ENCODE data around the gene ITK. TPM values are rescaled to one million over a fixed set of nuclear protein-coding genes. Genes with fewer than 3 reads are reported as not detected.
A peak's percentile ranks its signal among the peaks of the same experiment; 100 is the strongest.

Gene ITK
- total RNA-seq, 4 donors from 2014 or later = 0.40 to 43.4 (median 5.0) TPM

- WGBS, 2 donors (ENCODE audit: low coverage in 1 of 2) = 60% methylated on average over 4 of the region's 4 CpGs; no CpG with 5 or more reads in 1 of the 2 donors
- no peaks in the 10 kb centered on the region for H3K27me3 ChIP-seq
- H3K9me3 ChIP-seq = no peaks in the 10 kb centered on the region
- peak overlapping the region in 1 of 4 donors; percentile 18 for H3K27ac ChIP-seq
- no peak overlapping the region for H3K4me3 ChIP-seq
- intact Hi-C loops (cut with DNase I; ENCODE audit: low total_unique reads) = loop anchor here (10.0 kb wide), 1 partner anchor 52 kb away; no protein-coding TSS in a partner anchor
- peaks cover 0 to 20% (median 3%) of the 10 kb centered on the region in 4 donors for H3K4me1 ChIP-seq
- H3K36me3 ChIP-seq = no peaks in the 10 kb centered on the region
- in situ Hi-C loops (cut with MboI; ENCODE audit: low pct_ligation_motif_present in 1 of 4, low pct_unique_long_range_greater_than_20kb in 1 of 4, low sequenced_read_pairs in 3 of 4) = loop anchor here in 1 of 4 donors (10.0 kb wide), 1 partner anchor 108 kb away; the partner anchor contains the start of gene MED7
- no peak for DNase-seq
- TF ChIP-seq POLR2AphosphoS5 (IDR thresholded peaks at IDR 0.05) (no peak), POLR2A (IDR thresholded peaks at IDR 0.05) (no peak)
- TF ChIP-seq, protein P1, sequence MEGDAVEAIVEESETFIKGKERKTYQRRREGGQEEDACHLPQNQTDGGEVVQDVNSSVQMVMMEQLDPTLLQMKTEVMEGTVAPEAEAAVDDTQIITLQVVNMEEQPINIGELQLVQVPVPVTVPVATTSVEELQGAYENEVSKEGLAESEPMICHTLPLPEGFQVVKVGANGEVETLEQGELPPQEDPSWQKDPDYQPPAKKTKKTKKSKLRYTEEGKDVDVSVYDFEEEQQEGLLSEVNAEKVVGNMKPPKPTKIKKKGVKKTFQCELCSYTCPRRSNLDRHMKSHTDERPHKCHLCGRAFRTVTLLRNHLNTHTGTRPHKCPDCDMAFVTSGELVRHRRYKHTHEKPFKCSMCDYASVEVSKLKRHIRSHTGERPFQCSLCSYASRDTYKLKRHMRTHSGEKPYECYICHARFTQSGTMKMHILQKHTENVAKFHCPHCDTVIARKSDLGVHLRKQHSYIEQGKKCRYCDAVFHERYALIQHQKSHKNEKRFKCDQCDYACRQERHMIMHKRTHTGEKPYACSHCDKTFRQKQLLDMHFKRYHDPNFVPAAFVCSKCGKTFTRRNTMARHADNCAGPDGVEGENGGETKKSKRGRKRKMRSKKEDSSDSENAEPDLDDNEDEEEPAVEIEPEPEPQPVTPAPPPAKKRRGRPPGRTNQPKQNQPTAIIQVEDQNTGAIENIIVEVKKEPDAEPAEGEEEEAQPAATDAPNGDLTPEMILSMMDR (IDR thresholded peaks at IDR 0.05) = no peak
Measured at GRCh38 chr5:157252711-157253465, 72.2 kb downstream of the ITK start.

DNA sequence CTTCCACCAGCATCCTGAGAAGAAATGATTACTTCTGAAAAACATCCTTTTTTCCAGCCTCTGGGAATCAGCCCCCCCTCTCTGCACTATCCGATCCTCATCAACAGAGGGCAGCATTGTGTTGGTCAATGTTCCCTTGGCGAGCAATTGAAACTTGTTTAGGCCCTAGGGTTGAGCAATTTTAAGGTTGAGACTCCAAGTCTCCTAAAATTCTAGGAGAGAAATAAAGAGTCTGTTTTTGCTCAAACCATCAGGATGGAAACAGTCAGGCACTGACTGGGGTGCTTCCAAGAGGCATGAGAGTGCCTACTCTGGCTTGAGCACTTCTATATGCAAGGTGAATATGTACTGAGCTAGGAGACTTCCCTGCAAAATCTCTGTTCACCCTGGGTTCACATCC lies 72.9 kb downstream of the ITK start:
- intact Hi-C loops (cut with DNase I; ENCODE audit: low total_unique reads) (loop anchor here (10.0 kb wide), 1 partner anchor 51 kb away; no protein-coding TSS in a partner anchor), in situ Hi-C loops (cut with MboI; ENCODE audit: low pct_ligation_motif_present in 1 of 4, low pct_unique_long_range_greater_than_20kb in 1 of 4, low sequenced_read_pairs in 3 of 4) (loop anchor here in 1 of 4 donors (10.0 kb wide), 1 partner anchor 109 kb away; the partner anchor contains the start of gene MED7)
- no peak overlapping the region for H3K27ac ChIP-seq
- H3K9me3 ChIP-seq = no peaks in the 10 kb centered on the region
- no peak for TF ChIP-seq POLR2A (IDR thresholded peaks at IDR 0.05)
- TF ChIP-seq, protein P1 (IDR thresholded peaks at IDR 0.05) = peak; percentile 80 to 85 (median 82)
- no peaks in the 10 kb centered on the region for H3K27me3 ChIP-seq
- no peaks in the 10 kb centered on the region for H3K36me3 ChIP-seq
- no peak overlapping the region for H3K4me3 ChIP-seq
- DNase-seq = peak; percentile 58
- 9% methylated on average over 2 of the region's 2 CpGs; no CpG with 5 or more reads in 1 of the 2 donors for WGBS, 2 donors (ENCODE audit: low coverage in 1 of 2)
- H3K4me1 ChIP-seq = peaks cover 0 to 18% (median 3%) of the 10 kb centered on the region in 4 donors

- 79 to 92% methylated on average over 2 to 6 of the region's 6 CpGs for WGBS, 2 donors (ENCODE audit: low coverage in 1 of 2)
- DNase-seq = no peak
- no peak overlapping the region for H3K4me3 ChIP-seq
- TF ChIP-seq POLR2A (IDR thresholded peaks at IDR 0.05) (no peak), POLR2AphosphoS5 (IDR thresholded peaks at IDR 0.05) (no peak), EP300 (IDR thresholded peaks at IDR 0.05; ENCODE audit: low read depth) (no peak)
- TF ChIP-seq, protein P1 (IDR thresholded peaks at IDR 0.05) = no peak
- no peaks in the 10 kb centered on the region for H3K9me3 ChIP-seq
- no peaks in the 10 kb centered on the region for H3K36me3 ChIP-seq
- no peaks in the 10 kb centered on the region for H3K27me3 ChIP-seq
- intact Hi-C loops (cut with DNase I; ENCODE audit: low total_unique reads) = loop anchor here (10.0 kb wide), 1 partner anchor 46 kb away; no protein-coding TSS in a partner anchor
- H3K27ac ChIP-seq = no peak overlapping the region
- in situ Hi-C loops (cut with MboI; ENCODE audit: low pct_ligation_motif_present in 1 of 4, low pct_unique_long_range_greater_than_20kb in 1 of 4, low sequenced_read_pairs in 3 of 4) = loop anchor here in 1 of 4 donors (5.0 to 10.0 kb wide), 2 partner anchors 49 to 114 kb away; partner anchors contain the start of gene MED7
- H3K4me1 ChIP-seq = peaks cover 0 to 3% (median 0%) of the 10 kb centered on the region in 4 donors
Measured at GRCh38 chr5:157258450-157258849, 77.8 kb downstream of the ITK start.

DNA sequence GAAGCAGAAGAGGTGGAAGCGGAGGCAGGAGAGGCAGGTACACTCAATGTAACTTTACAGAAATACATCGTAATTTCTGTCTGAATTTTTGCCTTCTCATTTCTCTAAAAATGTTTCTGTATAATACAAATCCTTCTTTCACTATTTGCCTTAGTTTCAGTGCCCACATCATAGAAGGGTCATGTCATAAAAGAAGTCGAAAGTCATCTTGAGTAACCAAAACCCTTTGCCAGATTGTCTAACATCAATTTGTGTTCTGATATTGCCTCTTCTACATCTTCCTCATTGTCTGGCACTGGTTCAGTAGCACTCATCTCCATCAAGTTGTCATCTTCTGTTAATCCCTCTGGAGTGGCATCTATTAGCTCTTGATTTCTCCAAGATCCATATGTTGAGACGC lies 79.1 kb downstream of the ITK start:
- peaks cover 0 to 13% (median 6%) of the 10 kb centered on the region in 4 donors for H3K4me1 ChIP-seq
- DNase-seq = no peak
- no peak overlapping the region for H3K4me3 ChIP-seq
- no peaks in the 10 kb centered on the region for H3K9me3 ChIP-seq
- in situ Hi-C loops (cut with MboI; ENCODE audit: low pct_ligation_motif_present in 1 of 4, low pct_unique_long_range_greater_than_20kb in 1 of 4, low sequenced_read_pairs in 3 of 4) (loop anchor here in 1 of 4 donors (5.0 to 10.0 kb wide), 2 partner anchors 48 to 115 kb away; partner anchors contain the start of gene MED7), intact Hi-C loops (cut with DNase I; ENCODE audit: low total_unique reads) (loop anchor here (10.0 kb wide), 1 partner anchor 45 kb away; no protein-coding TSS in a partner anchor)
- no peaks in the 10 kb centered on the region for H3K27me3 ChIP-seq
- 84 to 92% methylated on average over 2 to 4 of the region's 4 CpGs for WGBS, 2 donors (ENCODE audit: low coverage in 1 of 2)
- H3K27ac ChIP-seq = no peak overlapping the region
- TF ChIP-seq, protein P1 (IDR thresholded peaks at IDR 0.05) = no peak
- TF ChIP-seq POLR2A (IDR thresholded peaks at IDR 0.05) (no peak), POLR2AphosphoS5 (IDR thresholded peaks at IDR 0.05) (no peak), EP300 (IDR thresholded peaks at IDR 0.05; ENCODE audit: low read depth) (no peak)
- no peaks in the 10 kb centered on the region for H3K36me3 ChIP-seq

Measured in transverse colon (tissue), 4 donors.